Measurements from ENCODE around the gene CUTA.

CUTA gene

DNA sequence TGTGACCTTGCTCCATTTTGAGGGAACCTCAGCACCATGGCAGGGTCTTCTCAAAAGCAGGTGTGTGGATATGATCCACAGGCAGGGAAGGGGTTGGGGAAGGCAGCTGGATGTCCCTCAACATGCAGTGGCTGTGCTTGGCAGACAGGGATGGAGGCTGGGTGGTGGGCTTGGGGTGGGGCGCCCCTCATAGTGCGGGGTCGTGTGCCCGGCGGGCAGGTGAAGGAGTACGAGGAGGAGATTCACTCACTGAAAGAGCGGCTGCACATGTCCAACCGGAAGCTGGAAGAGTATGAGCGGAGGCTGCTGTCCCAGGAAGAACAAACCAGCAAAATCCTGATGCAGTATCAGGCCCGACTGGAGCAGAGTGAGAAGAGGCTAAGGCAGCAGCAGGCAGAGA, 28.4 kb upstream of the CUTA start:
- POLR2A ChIA-PET = interaction anchor here (0.6 kb wide), 1 partner anchor 105 kb away, joined by 3 read pairs; no protein-coding TSS in a partner anchor
- CTCF ChIA-PET = interaction anchor here (0.9 kb wide), 1 partner anchor 8 kb away, joined by 3 read pairs; the partner anchor contains the start of gene ZBTB9
- DNase-seq (ENCODE audit: extremely low spot score) = no peak
- TF ChIP-seq, protein P1, sequence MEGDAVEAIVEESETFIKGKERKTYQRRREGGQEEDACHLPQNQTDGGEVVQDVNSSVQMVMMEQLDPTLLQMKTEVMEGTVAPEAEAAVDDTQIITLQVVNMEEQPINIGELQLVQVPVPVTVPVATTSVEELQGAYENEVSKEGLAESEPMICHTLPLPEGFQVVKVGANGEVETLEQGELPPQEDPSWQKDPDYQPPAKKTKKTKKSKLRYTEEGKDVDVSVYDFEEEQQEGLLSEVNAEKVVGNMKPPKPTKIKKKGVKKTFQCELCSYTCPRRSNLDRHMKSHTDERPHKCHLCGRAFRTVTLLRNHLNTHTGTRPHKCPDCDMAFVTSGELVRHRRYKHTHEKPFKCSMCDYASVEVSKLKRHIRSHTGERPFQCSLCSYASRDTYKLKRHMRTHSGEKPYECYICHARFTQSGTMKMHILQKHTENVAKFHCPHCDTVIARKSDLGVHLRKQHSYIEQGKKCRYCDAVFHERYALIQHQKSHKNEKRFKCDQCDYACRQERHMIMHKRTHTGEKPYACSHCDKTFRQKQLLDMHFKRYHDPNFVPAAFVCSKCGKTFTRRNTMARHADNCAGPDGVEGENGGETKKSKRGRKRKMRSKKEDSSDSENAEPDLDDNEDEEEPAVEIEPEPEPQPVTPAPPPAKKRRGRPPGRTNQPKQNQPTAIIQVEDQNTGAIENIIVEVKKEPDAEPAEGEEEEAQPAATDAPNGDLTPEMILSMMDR (IDR thresholded peaks at IDR 0.05; ENCODE audit: control extremely low read depth, extremely low read depth, low read depth, missing control alignments) = no peak

DNA sequence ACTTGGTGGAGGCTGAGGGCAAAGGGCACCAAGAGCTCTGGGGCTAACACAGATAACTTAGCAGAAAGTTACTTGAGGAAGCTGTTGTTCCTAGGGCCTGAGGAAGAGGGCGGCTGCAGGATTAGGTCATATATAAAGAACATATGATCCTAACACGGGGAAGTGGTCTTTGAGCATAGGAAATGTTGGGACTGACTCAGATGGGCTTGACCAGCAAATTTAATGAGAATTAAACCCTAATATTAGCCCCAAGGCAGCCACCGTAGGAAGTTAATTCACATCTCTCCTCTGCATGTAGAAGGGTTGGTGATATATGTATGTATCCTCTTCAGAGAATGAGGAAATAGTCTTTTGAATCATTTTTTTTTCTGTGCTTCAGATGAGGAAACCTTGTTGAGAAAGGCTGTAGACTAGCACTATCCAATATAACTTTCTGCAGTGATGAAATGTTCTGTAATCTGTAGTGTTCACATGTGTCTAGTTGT, 27.3 kb upstream of the CUTA start:
- TF ChIP-seq, protein P1 (IDR thresholded peaks at IDR 0.05; ENCODE audit: control extremely low read depth, extremely low read depth, low read depth, missing control alignments) = no peak
- CTCF ChIA-PET = interaction anchor here (1.2 to 2.1 kb wide), 2 partner anchors 15 to 27 kb away, joined by 3 to 7 read pairs; partner anchors contain the start of gene CUTA
- POLR2A ChIA-PET = no interaction called here
- DNase-seq (ENCODE audit: extremely low spot score) = no peak

DNA sequence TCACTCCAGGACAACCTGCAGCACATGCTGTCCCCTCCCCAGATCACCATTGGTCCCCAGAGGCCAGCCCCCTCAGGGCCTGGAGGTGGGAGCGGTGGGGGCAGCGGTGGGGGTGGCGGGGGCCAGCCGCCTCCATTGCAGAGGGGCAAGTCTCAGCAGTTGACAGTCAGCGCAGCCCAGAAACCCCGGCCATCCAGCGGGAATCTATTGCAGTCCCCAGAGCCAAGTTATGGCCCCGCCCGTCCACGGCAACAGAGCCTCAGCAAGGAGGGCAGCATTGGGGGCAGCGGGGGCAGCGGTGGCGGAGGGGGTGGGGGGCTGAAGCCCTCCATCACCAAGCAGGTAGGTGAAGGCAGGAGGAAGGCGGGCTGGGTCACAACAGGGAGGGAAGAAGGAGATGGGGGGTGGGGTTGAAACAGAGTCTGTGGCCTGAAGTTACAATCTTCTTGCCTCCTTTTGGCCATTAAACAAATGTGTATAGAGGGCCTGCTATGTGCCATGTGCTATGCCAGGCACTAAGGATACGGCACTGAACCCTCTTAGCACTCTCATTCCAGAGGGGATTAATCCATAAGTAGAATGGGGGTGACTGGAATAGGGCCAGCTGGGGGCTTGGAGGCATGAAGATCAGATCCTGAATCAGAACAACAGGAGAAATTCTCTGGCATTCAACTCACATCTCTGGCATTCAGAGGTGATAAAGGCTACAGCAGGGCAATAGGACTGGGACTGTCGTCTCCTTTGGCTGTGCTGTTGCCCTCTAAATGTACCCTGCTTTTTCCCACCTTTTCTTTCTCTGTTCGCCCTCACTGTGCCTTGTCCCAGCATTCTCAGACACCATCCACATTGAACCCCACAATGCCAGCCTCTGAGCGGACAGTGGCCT, 26.0 kb upstream of the CUTA start:
- no peak for DNase-seq (ENCODE audit: extremely low spot score)
- POLR2A ChIA-PET = no interaction called here
- TF ChIP-seq, protein P1 (IDR thresholded peaks at IDR 0.05; ENCODE audit: control extremely low read depth, extremely low read depth, low read depth, missing control alignments) = no peak
- CTCF ChIA-PET = interaction anchor here (1.2 to 2.1 kb wide), 2 partner anchors 14 to 25 kb away, joined by 3 to 7 read pairs; partner anchors contain the start of gene CUTA

DNA sequence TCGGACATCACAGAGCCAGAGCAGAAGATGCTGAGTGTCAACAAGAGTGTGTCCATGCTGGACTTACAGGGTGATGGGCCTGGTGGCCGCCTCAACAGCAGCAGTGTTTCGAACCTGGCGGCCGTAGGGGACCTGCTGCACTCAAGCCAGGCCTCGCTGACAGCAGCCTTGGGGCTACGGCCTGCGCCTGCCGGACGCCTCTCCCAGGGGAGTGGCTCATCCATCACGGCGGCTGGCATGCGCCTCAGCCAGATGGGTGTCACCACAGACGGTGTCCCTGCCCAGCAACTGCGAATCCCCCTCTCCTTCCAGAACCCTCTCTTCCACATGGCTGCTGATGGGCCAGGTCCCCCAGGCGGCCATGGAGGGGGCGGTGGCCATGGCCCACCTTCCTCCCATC, 25.1 kb upstream of the CUTA start:
- POLR2A ChIA-PET = no interaction called here
- CTCF ChIA-PET = interaction anchor here (2.6 kb wide), 1 partner anchor 14 kb away, joined by 5 read pairs; no protein-coding TSS in a partner anchor

DNA sequence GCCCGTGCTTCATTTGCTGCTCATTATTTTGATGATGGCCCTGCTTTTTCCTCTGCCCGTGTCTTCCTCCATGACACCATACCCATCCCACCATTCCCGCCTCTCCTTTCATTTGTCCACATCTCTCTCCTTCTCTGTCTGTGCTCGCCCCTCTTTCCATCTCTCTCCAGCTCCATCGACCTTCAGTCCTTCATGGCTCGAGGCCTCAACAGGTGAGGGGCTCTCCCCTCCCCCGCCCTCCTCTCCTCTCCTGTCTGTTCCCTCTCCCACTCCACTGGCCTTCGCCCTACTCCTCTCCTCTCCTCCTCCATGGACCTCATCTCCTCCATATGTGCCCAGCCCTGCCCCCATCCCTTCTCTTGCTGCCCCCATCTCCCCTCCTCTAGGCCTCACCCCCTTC, 24.4 kb upstream of the CUTA start:
- ChIA-PET CTCF (interaction anchor here (1.2 to 2.6 kb wide), 2 partner anchors 12 to 13 kb away, joined by 3 to 5 read pairs; no protein-coding TSS in a partner anchor), POLR2A (no interaction called here)
- DNase-seq (ENCODE audit: extremely low spot score) = no peak
- TF ChIP-seq, protein P1 (IDR thresholded peaks at IDR 0.05; ENCODE audit: control extremely low read depth, extremely low read depth, low read depth, missing control alignments) = no peak

More for the DNA sequence above, 25.1 kb upstream of the CUTA start:
- TF ChIP-seq, protein P1 (IDR thresholded peaks at IDR 0.05; ENCODE audit: control extremely low read depth, extremely low read depth, low read depth, missing control alignments) = no peak
- DNase-seq (ENCODE audit: extremely low spot score) = no peak

DNA sequence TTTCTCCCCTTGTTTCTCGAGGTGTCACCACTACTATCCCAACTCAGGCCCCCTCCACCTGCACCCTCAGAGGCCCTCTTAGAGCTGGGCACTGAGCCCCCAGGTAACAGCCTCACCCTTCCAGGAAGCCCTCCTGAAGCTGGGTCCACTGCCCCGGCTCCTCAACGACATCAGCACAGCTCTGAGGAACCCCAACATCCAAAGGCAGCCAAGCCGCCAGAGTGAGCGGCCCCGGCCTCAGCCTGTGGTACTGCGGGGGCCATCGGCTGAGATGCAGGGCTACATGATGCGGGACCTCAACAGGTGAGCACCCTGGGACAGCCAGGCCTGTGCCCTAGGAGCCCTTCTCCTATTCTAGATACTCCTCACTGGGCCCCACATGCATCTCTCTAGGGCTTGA, 23.6 kb upstream of the CUTA start:
- CTCF ChIA-PET = interaction anchor here (1.2 to 2.6 kb wide), 3 partner anchors 9 to 13 kb away, joined by 3 to 6 read pairs (median 5); no protein-coding TSS in a partner anchor

More for the DNA sequence above, 23.6 kb upstream of the CUTA start:
- TF ChIP-seq, protein P1 (IDR thresholded peaks at IDR 0.05; ENCODE audit: control extremely low read depth, extremely low read depth, low read depth, missing control alignments) = no peak
- DNase-seq (ENCODE audit: extremely low spot score) = no peak
- POLR2A ChIA-PET = no interaction called here

All from GM10248 (cell line).